NB4 (cell line): ENCODE measurements around the gene TCF12.

Source experiments
- MYC ChIP-seq: IDR thresholded peaks from 2 replicates; pipeline ENCODE4 v1.6.1; 2011; ENCODE audit warnings: low read depth, low read length
- POLR2A ChIP-seq: IDR thresholded peaks from 2 replicates; pipeline ENCODE4 v1.6.1; 2011; ENCODE audit warnings: mild to moderate bottlenecking; ENCODE audit not compliant: insufficient read length; ENCODE audit errors: extremely low read depth
- TF ChIP-seq, protein P1 (sequence below): IDR thresholded peaks from one replicate; pipeline ENCODE4 v1.5.1; 2012; ENCODE audit warnings: low read depth, low read length
- TF ChIP-seq, protein P2 (sequence below): IDR thresholded peaks from 2 replicates; pipeline ENCODE4 v1.6.1; 2011; ENCODE audit warnings: low read depth, low read length

DNA sequence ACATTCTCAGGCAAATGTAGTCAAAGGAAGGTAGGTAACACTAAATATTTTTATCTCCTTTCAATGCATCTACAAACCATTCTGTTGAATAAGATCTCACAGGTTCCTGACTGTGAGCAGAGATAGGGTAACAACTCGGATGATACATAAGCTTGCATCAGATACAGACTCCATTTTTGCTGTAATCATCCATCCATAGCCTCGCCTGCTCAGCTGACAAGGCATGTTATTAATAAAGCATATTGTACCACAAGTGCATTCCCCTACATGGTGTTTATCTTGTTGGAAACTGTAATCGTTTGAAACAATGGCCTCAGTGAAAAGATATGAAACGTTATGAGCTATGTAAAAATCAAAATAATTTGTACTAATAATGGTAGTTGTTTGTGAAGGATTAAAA lies 35.4 kb upstream of the TCF12 start:
- TF ChIP-seq, protein P1, sequence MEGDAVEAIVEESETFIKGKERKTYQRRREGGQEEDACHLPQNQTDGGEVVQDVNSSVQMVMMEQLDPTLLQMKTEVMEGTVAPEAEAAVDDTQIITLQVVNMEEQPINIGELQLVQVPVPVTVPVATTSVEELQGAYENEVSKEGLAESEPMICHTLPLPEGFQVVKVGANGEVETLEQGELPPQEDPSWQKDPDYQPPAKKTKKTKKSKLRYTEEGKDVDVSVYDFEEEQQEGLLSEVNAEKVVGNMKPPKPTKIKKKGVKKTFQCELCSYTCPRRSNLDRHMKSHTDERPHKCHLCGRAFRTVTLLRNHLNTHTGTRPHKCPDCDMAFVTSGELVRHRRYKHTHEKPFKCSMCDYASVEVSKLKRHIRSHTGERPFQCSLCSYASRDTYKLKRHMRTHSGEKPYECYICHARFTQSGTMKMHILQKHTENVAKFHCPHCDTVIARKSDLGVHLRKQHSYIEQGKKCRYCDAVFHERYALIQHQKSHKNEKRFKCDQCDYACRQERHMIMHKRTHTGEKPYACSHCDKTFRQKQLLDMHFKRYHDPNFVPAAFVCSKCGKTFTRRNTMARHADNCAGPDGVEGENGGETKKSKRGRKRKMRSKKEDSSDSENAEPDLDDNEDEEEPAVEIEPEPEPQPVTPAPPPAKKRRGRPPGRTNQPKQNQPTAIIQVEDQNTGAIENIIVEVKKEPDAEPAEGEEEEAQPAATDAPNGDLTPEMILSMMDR = no peak
- no peak for TF ChIP-seq POLR2A
- TF ChIP-seq MYC = no peak
- TF ChIP-seq, protein P2, sequence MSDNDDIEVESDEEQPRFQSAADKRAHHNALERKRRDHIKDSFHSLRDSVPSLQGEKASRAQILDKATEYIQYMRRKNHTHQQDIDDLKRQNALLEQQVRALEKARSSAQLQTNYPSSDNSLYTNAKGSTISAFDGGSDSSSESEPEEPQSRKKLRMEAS = no peak
